HepG2 (cell line): ENCODE data around the gene GRHPR. TPM values are rescaled to one million over a fixed set of nuclear protein-coding genes. Genes with fewer than 3 reads are reported as not detected.

ENCODE experiments used
- FOXP4 ChIP-seq: sonication (generic); formaldehyde crosslinking; IDR thresholded peaks from 2 replicates; pipeline ENCODE4 v1.4.0; 2020; ENCODE audit warnings: missing genetic modification reagents
- HNF4A ChIP-seq: sonication (generic); formaldehyde crosslinking; IDR thresholded peaks from 2 replicates; pipeline ENCODE4 v1.4.0; 2020; ENCODE audit warnings: missing genetic modification reagents
- NFAT5 ChIP-seq: sonication (generic); formaldehyde crosslinking; IDR thresholded peaks from 2 replicates; pipeline ENCODE4 v1.4.0; 2020; ENCODE audit warnings: missing genetic modification reagents
- NFYB ChIP-seq: sonication (generic); formaldehyde crosslinking; IDR thresholded peaks from 2 replicates; pipeline ENCODE4 v1.4.0; 2020; ENCODE audit warnings: missing genetic modification reagents
- PITX1 ChIP-seq: sonication (generic); formaldehyde crosslinking; IDR thresholded peaks from 2 replicates; pipeline ENCODE4 v1.5.1; 2020; ENCODE audit warnings: mild to moderate bottlenecking, missing genetic modification reagents
- POGK ChIP-seq: sonication (generic); formaldehyde crosslinking; conservative IDR thresholded peaks from 2 replicates; pipeline ENCODE4 v1.8.0; 2022; ENCODE audit warnings: mild to moderate bottlenecking, moderate library complexity, missing genetic modification reagents
- RXRA ChIP-seq: sonication (generic); formaldehyde crosslinking; IDR thresholded peaks from 2 replicates; pipeline ENCODE4 v1.5.1; 2020; ENCODE audit warnings: missing genetic modification reagents
- SALL1 ChIP-seq: sonication (generic); formaldehyde crosslinking; IDR thresholded peaks from 2 replicates; pipeline ENCODE4 v1.8.0; 2022; ENCODE audit warnings: mild to moderate bottlenecking, missing genetic modification reagents
- TARDBP ChIP-seq: sonication (generic); formaldehyde crosslinking; IDR thresholded peaks from 2 replicates; pipeline ENCODE4 v1.8.0; 2022; ENCODE audit warnings: mild to moderate bottlenecking, missing genetic modification reagents
- U2AF2 ChIP-seq: fragments of 200-400 bp; formaldehyde crosslinking; IDR thresholded peaks from 2 replicates; pipeline ENCODE4 v1.6.1; 2017; ENCODE audit warnings: low read depth, mild to moderate bottlenecking, low read length
- ZMYM3 ChIP-seq: sonication (generic); formaldehyde crosslinking; IDR thresholded peaks from 2 replicates; pipeline ENCODE4 v1.5.1; 2020; ENCODE audit warnings: mild to moderate bottlenecking, missing genetic modification reagents
- ZNF225 ChIP-seq: sonication (generic); formaldehyde crosslinking; IDR thresholded peaks from 2 replicates; pipeline ENCODE4 v1.4.0; 2020; ENCODE audit warnings: mild to moderate bottlenecking, missing genetic modification reagents
- ZNF687 ChIP-seq: sonication (generic); formaldehyde crosslinking; IDR thresholded peaks from 2 replicates; pipeline ENCODE4 v1.5.1; 2020; ENCODE audit warnings: mild to moderate bottlenecking, missing genetic modification reagents, moderate library complexity
- ZNF713 ChIP-seq: sonication (generic); formaldehyde crosslinking; IDR thresholded peaks from 2 replicates; pipeline ENCODE4 v1.4.0; 2020; ENCODE audit warnings: mild to moderate bottlenecking, missing genetic modification reagents
- ZNF850 ChIP-seq: sonication (generic); formaldehyde crosslinking; conservative IDR thresholded peaks from 2 replicates; pipeline ENCODE4 v1.9.0; 2021; ENCODE audit warnings: mild to moderate bottlenecking, missing genetic modification reagents
- polyA plus RNA-seq, 8 experiments: library from polyadenylated mRNA; depleted of rRNA in 3 of 8; stranded (reverse) in 7 of 8; unstranded in 1 of 8; fragments of >200 nt; fragmentation: Illumina TruSeq in 4 of 8; extraction: Trizol in 4 of 8; gene quantifications; 2 replicates each; pipeline versions ENCODE4 v1.2.1 to v1.2.3, GENCODE V29; 2011 to 2016; ENCODE audit warnings: low read depth in 4 of 8, missing spikeins in 1 of 8, mixed read lengths in 1 of 8; ENCODE audit not compliant: insufficient read depth in 1 of 8
- total RNA-seq, 5 experiments: library from RNA; depleted of rRNA; stranded (reverse); fragments of >200 nt; fragmentation: Illumina TruSeq; extraction: Trizol; gene quantifications; 2 replicates each; pipeline ENCODE4 v1.2.3, GENCODE V29; 2016; ENCODE audit warnings: low read depth in 1 of 5

GRHPR gene
- total and polyA plus RNA-seq, 2 of the 13 experiments (the other 11 are each of a cell fraction or from before 2014, with no cell fraction given), result 113 to 115 TPM

GRCh38 chr9:37417857-37418618 lies 4.5 kb upstream of the GRHPR start (continued):
- TF ChIP-seq ZNF687, result peak; percentile 43
- peak; percentile 41 for TF ChIP-seq HNF4A (CRISPR knock-in tag)
- no peak for TF ChIP-seq ZNF713 (CRISPR knock-in tag)
- TF ChIP-seq POGK, result 0 out of 2 replicates have a peak, but pooled peaks have one; percentile 35
- 0 out of 2 replicates have a peak, but pooled peaks have one; percentile 20 for TF ChIP-seq SALL1 (CRISPR knock-in tag)
- 0 out of 2 replicates have a peak, but pooled peaks have one; percentile 31 for TF ChIP-seq TARDBP
- TF ChIP-seq PITX1, result peak; percentile 87; the same call in 1 of the 2 replicates
- TF ChIP-seq ZNF850, result peak; percentile 97
- TF ChIP-seq NFYB (CRISPR knock-in tag), result peak; percentile 22; the same call in 1 of the 2 replicates
- no peak for TF ChIP-seq NFAT5 (CRISPR knock-in tag)
- TF ChIP-seq U2AF2, result no peak
- TF ChIP-seq FOXP4 (CRISPR knock-in tag), result peak; percentile 45; the same call in 1 of the 2 replicates
- peak; percentile 75 for TF ChIP-seq ZMYM3 (CRISPR knock-in tag)
- no peak for TF ChIP-seq ZNF225 (CRISPR knock-in tag)
- peak; percentile 11; the same call in 1 of the 2 replicates for TF ChIP-seq RXRA (CRISPR knock-in tag)
